WI38 (cell line): ENCODE results near the gene ZRANB2.

Source experiments
- H3K4me3 ChIP-seq: 2 replicates; pipeline ENCODE4 v1.5.1; 2011; ENCODE audit warnings: low read depth, mild to moderate bottlenecking, control low read depth, low read length
- CTCF ChIP-seq: IDR thresholded peaks from 2 replicates; pipeline ENCODE4 v1.5.1; 2012; ENCODE audit warnings: low read depth, mild to moderate bottlenecking, control low read depth, low read length

The ZRANB2 gene

GRCh38 chr1:71014178-71014579, 66.7 kb downstream of the ZRANB2 start:
- no peak for TF ChIP-seq CTCF
- no peak overlapping the region for H3K4me3 ChIP-seq
